ENCODE measurements around the gene ZNF414.

DNA sequence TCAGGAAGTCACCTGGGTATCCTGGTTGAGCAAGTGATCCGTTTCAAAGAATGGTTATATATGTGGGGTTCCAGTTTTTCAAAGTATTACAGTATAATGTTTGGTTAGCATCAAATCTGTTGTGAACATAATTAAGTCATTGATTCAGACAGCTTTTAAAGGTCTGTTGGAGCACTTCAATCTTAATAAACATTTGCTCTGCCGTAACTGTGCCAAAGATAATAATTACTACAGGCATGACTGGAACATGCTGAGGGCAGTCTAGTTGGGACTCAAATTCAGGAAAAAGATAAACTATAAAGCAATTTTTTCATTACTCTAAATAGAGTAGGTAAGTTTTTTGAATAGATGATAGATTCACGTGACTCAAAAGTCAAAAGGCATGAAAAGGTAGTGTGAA, 45.8 kb downstream of the ZNF414 start:
- no peak for TF ChIP-seq TAF1 (IDR thresholded peaks at IDR 0.05; ENCODE audit: low read depth)
- TF ChIP-seq, protein P1, sequence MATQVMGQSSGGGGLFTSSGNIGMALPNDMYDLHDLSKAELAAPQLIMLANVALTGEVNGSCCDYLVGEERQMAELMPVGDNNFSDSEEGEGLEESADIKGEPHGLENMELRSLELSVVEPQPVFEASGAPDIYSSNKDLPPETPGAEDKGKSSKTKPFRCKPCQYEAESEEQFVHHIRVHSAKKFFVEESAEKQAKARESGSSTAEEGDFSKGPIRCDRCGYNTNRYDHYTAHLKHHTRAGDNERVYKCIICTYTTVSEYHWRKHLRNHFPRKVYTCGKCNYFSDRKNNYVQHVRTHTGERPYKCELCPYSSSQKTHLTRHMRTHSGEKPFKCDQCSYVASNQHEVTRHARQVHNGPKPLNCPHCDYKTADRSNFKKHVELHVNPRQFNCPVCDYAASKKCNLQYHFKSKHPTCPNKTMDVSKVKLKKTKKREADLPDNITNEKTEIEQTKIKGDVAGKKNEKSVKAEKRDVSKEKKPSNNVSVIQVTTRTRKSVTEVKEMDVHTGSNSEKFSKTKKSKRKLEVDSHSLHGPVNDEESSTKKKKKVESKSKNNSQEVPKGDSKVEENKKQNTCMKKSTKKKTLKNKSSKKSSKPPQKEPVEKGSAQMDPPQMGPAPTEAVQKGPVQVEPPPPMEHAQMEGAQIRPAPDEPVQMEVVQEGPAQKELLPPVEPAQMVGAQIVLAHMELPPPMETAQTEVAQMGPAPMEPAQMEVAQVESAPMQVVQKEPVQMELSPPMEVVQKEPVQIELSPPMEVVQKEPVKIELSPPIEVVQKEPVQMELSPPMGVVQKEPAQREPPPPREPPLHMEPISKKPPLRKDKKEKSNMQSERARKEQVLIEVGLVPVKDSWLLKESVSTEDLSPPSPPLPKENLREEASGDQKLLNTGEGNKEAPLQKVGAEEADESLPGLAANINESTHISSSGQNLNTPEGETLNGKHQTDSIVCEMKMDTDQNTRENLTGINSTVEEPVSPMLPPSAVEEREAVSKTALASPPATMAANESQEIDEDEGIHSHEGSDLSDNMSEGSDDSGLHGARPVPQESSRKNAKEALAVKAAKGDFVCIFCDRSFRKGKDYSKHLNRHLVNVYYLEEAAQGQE (IDR thresholded peaks at IDR 0.05; ENCODE audit: borderline replicate concordance) = no peak
- TF ChIP-seq, protein P2, sequence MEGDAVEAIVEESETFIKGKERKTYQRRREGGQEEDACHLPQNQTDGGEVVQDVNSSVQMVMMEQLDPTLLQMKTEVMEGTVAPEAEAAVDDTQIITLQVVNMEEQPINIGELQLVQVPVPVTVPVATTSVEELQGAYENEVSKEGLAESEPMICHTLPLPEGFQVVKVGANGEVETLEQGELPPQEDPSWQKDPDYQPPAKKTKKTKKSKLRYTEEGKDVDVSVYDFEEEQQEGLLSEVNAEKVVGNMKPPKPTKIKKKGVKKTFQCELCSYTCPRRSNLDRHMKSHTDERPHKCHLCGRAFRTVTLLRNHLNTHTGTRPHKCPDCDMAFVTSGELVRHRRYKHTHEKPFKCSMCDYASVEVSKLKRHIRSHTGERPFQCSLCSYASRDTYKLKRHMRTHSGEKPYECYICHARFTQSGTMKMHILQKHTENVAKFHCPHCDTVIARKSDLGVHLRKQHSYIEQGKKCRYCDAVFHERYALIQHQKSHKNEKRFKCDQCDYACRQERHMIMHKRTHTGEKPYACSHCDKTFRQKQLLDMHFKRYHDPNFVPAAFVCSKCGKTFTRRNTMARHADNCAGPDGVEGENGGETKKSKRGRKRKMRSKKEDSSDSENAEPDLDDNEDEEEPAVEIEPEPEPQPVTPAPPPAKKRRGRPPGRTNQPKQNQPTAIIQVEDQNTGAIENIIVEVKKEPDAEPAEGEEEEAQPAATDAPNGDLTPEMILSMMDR (IDR thresholded peaks at IDR 0.05; ENCODE audit: poor library complexity, severe bottlenecking) = no peak
